Lung (tissue), 12 donors: ENCODE measurements around the gene GALNT13. TPM values are rescaled to one million over a fixed set of nuclear protein-coding genes. Genes with fewer than 3 reads are reported as not detected.

Source experiments
- ATAC-seq: fragments of 200-7000 bp; cut with Tn5 transposase; one replicate; pipeline ENCODE4 v1.9.1; 2020; ENCODE audit warnings: moderate number of reproducible peaks; ENCODE audit not compliant: insufficient read depth, low FRiP score
- DNase-seq, 3 donors: peaks; one replicate each; pipeline ENCODE4 v3.0.0-alpha.2; 2013 to 2017
- H3K27ac ChIP-seq, 2 donors: one replicate each; pipeline ENCODE4 v1.5.1; 2013; ENCODE audit warnings: mild to moderate bottlenecking in 2 of 2, moderate library complexity in 2 of 2, control low read depth in 1 of 2, inconsistent platforms in 1 of 2, low read depth in 1 of 2, low read length in 1 of 2
- H3K27me3 ChIP-seq, 3 donors: one replicate each; pipeline ENCODE4 v1.5.1; 2013; ENCODE audit warnings: low read length in 2 of 3; ENCODE audit not compliant: control insufficient read depth in 3 of 3, insufficient read depth in 3 of 3
- H3K36me3 ChIP-seq, 4 donors: one replicate each; pipeline ENCODE4 v1.5.1; 2013; ENCODE audit warnings: low read length in 4 of 4, mild to moderate bottlenecking in 1 of 4, moderate library complexity in 1 of 4; ENCODE audit not compliant: control insufficient read depth in 4 of 4, insufficient read depth in 4 of 4
- H3K4me1 ChIP-seq, 5 donors: one replicate each; pipeline ENCODE4 v1.5.1; 2013; ENCODE audit warnings: low read length in 5 of 5, mild to moderate bottlenecking in 2 of 5, moderate library complexity in 1 of 5; ENCODE audit not compliant: control insufficient read depth in 5 of 5, insufficient read depth in 5 of 5
- H3K4me3 ChIP-seq: one replicate; pipeline ENCODE4 v1.5.1; 2013; ENCODE audit warnings: mild to moderate bottlenecking, control low read depth, moderate library complexity
- H3K9ac ChIP-seq, 2 donors: one replicate each; pipeline ENCODE4 v1.5.1; 2013; ENCODE audit warnings: low read length in 2 of 2, control low read depth in 1 of 2; ENCODE audit not compliant: insufficient read depth in 1 of 2
- H3K9me3 ChIP-seq, 4 donors: one replicate each; pipeline ENCODE4 v1.5.1; 2013; ENCODE audit warnings: low read length in 3 of 4, mild to moderate bottlenecking in 1 of 4, moderate library complexity in 1 of 4; ENCODE audit not compliant: control insufficient read depth in 4 of 4, insufficient read depth in 3 of 4
- WGBS, 2 donors: extraction: QIAGEN DNeasy Blood & Tissue Kit; methylation state at CpG; one replicate each; pipeline ENCODE4 v1.1.7; 2013; 5-methylcytosine and 5-hydroxymethylcytosine counted together
- polyA plus RNA-seq, 2 donors: library from polyadenylated mRNA; stranded (reverse); fragments of 200-250 nt; gene quantifications; one replicate each; pipeline ENCODE4 v1.2.1, GENCODE V29; 2013
- total RNA-seq, 2 donors: library from RNA; depleted of rRNA in 1 of 2; stranded (reverse); fragments of >200 nt in 1 of 2; gene quantifications; one replicate each; pipeline ENCODE4 v1.2.1, GENCODE V29; 2014 to 2021
- TF ChIP-seq, protein P1 (sequence below): IDR thresholded peaks from 2 replicates; pipeline ENCODE4 v1.5.1; 2012; ENCODE audit warnings: mild to moderate bottlenecking; ENCODE audit errors: control extremely low read depth, extremely low read depth
- donor health status: control.
- donor health status: control.
- donor health status: Bipolar disorder and iron deficiency.
- donor health status: healthy.
- donor health status: DM: yes; HTN: yes; CAD: no.

Gene GALNT13
- total and polyA plus RNA-seq, 4 donors: 0.57 to 3.1 (median 1.2) TPM

DNA sequence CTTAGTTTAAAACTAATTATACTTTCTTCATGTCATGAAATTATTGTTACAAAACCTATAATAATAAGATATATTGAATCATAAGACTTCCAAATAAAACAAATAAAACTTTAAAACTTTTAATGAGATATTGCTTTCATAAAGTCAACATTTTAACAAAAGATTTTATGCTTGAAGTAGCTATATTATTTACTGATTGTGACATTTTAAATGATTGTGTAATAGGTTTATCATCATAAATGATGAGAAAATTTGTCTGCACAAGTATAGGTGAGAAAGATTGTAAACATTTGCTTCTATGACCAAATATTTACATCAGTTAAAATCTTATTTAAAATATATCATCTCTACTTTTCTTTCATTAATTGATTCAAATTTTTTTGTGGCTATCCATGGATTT is 5.1 kb upstream of the GALNT13 start:
- H3K9ac ChIP-seq: no peak overlapping the region
- no peaks in the 10 kb centered on the region for H3K4me1 ChIP-seq
- peaks cover 0 to 18% (median 8%) of the 10 kb centered on the region in 3 donors for H3K27me3 ChIP-seq
- TF ChIP-seq, protein P1, sequence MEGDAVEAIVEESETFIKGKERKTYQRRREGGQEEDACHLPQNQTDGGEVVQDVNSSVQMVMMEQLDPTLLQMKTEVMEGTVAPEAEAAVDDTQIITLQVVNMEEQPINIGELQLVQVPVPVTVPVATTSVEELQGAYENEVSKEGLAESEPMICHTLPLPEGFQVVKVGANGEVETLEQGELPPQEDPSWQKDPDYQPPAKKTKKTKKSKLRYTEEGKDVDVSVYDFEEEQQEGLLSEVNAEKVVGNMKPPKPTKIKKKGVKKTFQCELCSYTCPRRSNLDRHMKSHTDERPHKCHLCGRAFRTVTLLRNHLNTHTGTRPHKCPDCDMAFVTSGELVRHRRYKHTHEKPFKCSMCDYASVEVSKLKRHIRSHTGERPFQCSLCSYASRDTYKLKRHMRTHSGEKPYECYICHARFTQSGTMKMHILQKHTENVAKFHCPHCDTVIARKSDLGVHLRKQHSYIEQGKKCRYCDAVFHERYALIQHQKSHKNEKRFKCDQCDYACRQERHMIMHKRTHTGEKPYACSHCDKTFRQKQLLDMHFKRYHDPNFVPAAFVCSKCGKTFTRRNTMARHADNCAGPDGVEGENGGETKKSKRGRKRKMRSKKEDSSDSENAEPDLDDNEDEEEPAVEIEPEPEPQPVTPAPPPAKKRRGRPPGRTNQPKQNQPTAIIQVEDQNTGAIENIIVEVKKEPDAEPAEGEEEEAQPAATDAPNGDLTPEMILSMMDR: no peak
- ATAC-seq: no peak
- H3K9me3 ChIP-seq: peaks cover 0 to 1% (median 0%) of the 10 kb centered on the region in 4 donors
- H3K36me3 ChIP-seq: no peaks in the 10 kb centered on the region
- DNase-seq: no peak
- no peak overlapping the region for H3K4me3 ChIP-seq
- no peak overlapping the region for H3K27ac ChIP-seq

DNA sequence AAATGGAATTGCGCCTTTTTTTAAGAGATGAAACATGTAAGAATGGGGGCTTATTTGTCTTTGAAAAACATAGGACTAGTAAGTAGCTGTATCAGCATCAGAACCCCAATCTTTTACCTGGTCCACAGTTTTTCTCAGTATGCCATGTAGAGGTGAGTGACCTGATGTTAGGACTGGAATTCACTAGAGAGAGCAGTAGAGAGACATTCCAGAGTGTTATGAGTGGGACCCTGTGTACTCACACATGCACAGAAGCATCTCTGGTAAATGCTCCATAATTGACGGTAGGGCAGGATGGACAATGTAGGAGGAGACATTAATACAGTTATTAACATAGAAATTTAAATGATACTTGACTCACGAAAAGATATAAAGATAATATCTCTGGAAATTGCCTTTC is 1.4 kb upstream of the GALNT13 start:
- Histone ChIP-seq H3K4me1 (peaks cover 0 to 9% (median 0%) of the 10 kb centered on the region in 5 donors), H3K27ac (no peak overlapping the region), H3K9me3 (peaks cover 0 to 3% (median 0%) of the 10 kb centered on the region in 4 donors), H3K27me3 (peaks cover 3 to 45% (median 30%) of the 10 kb centered on the region in 3 donors), H3K4me3 (no peak overlapping the region), H3K36me3 (no peaks in the 10 kb centered on the region), H3K9ac (no peak overlapping the region)
- ATAC-seq (no peak), DNase-seq (peak in 1 of 3 donors; percentile 10)
- TF ChIP-seq, protein P1: no peak
- 66 to 70% methylated on average over 3 of the region's 3 CpGs for WGBS, 2 donors

DNA sequence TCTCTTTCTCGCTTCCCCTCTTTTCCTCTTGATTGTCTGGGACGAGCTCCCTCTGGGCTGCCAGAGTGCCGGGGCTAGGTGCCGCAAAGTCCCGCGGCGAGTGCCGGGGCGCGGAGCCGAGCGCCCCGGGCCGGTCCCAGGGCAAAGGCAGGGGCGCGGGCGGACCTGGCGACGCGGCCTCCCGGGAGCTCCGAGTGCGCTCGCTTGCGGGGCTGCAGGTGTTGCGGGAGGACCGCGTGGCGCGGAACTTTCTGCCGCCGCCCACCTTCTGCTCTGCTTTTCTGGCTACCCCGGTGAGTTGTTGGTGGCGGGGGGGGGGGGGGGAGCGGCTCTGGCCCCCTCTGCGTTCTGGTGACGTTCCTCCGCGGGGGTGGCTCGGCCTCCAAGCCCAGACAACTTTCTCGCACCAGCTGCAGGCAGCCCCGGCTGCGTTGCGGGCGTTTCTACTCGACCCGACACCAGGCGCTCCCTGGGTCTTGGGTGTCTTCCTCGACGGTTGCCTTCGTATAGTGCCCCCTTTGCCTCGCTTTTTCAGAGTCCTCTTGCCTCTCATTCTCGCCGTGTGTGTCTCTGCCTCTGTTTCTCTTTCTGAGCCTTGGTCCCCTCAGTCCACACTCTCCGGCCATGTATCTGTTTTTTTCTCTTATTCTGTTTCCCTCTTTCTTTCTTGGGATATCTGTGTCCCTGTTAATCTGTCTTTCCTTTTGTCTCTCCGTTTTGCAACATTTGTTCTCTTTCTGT is 759 bp downstream of the GALNT13 start:
- H3K4me1 ChIP-seq: peaks cover 0 to 9% (median 0%) of the 10 kb centered on the region in 5 donors
- WGBS, 2 donors: 1 to 2% methylated on average over 37 to 56 of the region's 56 CpGs
- peaks cover 0 to 3% (median 0%) of the 10 kb centered on the region in 4 donors for H3K9me3 ChIP-seq
- H3K9ac ChIP-seq: peak overlapping the region in 1 of 2 donors; percentile 16
- ATAC-seq (no peak), DNase-seq (peak; percentile 10 to 18 (median 10))
- no peaks in the 10 kb centered on the region for H3K36me3 ChIP-seq
- H3K27me3 ChIP-seq: peaks cover 3 to 52% (median 30%) of the 10 kb centered on the region in 3 donors
- TF ChIP-seq, protein P1: no peak
- H3K4me3 ChIP-seq: peak overlapping the region; percentile 32
- no peak overlapping the region for H3K27ac ChIP-seq
